ENCODE measurements around the gene CDYL.
"Not testable (repeated sequence)": the region's sequence is repeated elsewhere in the genome, so short reads cannot be mapped to it uniquely, and the experiment has no call there.

The CDYL gene

DNA sequence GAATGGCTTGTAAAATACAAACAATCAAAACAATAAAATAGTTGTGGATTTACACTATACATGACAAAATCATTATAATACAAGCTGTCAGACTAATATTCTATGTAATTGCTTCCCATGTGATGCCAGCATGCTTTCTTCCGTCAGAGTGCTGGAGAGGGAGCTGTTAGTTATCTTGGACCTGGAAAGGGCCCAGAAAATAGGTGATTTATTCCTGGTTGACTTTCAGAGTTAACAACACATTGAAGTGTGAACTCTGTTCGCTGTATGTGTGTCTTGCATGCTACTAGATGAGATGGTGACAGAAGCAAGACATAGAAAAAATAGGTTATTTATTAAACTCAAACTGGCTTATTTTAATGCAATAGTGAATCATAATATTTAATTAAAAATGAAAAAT lies 70.2 kb downstream of the CDYL start:
- no peak for DNase-seq (ENCODE audit: low read depth)

DNA sequence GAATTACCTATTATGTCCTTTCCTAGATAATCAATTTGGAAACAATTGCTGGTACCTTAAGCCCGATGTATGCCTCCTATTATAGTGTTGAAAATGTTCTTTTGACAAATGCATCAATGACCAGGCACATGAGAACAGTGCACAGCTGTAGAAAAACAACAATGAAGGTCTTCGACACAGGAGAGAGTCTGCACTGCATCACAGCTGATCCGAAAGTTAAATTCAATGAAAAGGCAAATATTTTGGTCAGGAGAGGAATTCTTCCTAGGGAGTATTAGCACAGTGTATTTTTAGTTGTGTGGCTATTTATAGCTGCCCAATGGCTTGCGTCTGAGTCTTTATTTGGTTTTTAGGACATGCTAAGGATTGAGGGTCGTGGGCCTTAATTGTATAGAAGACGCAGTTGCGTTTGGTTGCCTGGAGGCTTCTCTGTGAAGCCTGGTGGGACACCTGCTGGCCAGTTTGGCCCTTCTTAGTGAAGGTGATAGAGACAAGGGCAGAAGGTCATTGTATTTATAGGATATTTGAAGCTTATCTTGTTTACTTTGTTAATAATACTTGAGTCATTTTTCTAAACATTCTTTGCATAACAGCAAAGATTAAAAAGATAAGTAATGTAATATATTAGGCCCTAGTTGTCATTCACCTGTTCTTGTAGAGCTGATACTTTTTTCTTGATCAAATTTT lies 72.3 kb downstream of the CDYL start:
- DNase-seq (ENCODE audit: low read depth), result no peak

DNA sequence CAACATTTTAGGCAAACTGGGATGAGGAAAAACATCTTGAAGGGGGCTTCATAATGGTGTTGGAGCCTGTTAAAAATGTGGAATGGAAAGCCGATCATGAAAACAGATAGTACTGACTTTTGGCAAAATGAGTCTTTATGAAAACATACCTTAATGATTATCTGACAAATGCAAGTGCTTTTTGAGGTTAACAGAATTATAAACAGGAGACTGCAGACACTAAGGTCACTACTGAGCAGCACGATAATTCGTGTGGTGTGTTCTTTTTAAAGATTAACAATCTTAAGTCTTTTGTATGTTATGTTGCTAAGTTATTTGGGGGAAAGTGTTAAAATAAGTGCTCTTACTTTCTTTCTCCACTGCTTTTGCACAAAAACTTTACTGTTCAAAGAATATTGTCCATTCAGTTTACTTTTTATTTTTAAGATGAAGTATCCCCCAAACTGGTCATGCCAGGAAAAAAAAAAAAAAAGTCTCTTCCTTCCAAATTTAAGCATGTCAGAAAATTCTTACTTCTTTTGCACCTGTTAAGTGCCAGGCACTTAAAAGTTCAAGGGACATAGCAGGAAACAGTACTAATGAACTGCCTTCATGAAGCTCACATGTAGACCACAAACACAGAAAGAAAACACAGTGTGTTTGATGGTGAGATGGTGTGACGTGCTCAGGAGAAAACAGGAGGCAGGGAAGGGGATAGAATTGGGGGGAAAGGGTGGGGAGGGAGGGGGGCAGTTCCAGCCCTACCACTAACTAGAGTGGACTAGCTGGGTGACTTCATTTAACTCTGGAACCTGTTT lies 73.2 kb downstream of the CDYL start:
- no peak for DNase-seq (ENCODE audit: low read depth)

DNA sequence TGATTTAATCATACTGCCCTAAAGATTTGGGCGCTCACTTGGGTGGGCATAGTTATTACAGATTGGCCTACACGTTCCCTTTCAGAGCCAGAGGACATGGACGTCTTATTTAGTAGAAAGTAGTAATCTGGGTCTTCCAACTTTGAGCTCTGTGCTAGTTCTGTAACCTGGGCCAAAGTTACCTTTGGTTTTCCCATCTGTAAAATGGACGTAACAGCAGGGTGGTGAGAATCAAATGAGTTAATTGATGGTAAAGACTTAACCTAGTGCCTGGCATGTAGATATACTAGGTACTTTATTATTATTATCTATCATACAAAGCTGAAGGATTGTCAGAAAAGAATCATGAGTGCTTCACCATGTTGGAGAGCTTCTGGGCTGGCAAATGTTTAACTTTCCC lies 74.8 kb downstream of the CDYL start:
- DNase-seq (ENCODE audit: low read depth), result no peak

DNA sequence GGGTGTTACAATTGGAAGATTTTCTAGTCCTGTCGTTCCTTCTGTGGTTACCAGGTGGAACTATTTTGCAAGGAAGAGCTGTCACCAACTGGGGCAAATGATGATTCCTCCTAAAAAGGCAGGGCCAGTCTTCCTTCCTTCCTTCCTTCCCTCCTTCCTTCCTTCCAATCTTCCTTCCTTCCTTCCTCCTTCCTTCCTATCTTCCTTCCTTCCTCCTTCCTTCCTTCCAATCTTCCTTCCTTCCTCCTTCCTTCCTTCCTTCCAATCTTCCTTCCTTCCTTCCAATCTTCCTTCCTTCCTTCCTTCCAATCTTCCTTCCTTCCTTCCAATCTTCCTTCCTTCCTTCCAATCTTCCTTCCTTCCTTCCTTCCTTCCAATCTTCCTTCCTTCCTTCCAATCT lies 76.0 kb downstream of the CDYL start:
- not testable (repeated sequence) for DNase-seq (ENCODE audit: low read depth)

DNA sequence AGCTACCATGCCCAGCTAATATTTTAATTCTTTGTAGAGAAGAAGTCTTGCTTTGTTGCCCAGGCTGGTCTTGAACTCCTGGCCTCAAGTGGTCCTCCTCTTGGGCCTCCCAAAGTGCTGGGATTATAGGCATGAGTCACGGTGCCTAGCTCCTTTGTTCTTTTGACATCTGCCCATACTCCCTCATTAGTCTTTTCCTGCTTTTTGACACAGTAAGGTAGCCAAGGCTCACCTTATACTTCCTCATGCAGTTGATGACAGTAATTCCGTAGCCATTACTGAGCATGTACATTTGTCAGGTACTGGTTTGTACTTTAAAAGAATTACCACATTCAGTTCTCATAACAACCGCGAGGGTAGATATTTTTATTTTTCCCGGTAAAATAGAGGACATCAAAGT lies 76.7 kb downstream of the CDYL start:
- no peak for DNase-seq (ENCODE audit: low read depth)

DNA sequence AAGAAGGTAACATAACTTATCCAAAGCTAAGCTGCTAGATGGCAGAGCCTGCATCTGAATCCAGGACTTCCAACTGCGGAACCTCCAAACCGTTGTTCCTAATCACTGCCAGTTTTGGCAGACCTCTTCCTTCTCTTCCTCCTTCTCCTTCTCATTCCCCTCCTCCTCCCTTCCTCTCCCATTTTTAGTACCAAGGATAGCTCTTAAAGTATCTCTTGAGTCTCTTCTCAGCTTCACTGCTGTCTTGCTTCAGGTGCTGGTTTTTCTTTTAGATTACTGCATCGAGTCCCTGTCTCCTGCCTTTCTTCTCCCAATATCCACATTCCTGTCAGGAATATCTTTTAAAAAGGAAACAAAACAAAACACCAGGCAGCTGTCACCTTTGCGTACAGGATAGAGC lies 77.1 kb downstream of the CDYL start:
- no peak for DNase-seq (ENCODE audit: low read depth)

DNA sequence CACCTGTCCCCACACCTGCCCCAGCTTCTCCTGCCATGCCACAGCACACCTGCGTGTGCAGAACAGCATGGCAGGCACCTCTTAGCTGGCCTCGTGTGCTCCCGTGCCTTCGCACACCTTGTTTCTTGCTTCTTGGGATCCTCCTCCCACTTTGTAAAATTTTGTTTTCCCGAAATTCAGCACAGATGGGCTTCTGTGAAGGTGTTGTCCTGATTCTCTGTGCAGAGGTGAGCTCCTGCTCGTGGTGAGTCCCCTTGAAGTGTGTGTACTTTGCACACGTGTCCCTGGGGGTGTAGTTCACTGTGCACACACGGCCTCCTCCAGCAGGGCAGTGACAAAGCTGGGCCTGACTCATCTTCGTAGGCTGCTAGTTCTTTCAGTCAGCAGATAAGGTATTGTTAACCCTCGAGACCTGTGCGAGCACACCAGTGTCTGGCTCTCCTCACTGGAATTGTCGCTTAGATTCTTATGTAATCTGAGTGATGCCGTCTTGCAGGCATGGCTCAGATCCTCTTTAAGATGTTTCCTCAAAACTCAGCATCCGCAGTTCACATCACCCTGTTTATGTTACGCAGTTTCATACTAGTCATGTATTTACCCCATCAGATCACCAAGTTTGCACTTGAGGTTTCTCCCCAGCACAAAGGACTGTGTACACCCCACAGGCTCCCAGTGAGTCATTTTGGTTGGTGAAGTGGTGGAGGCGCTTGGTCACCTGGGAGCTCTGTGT lies 77.7 kb downstream of the CDYL start:
- DNase-seq (ENCODE audit: low read depth), result no peak

DNA sequence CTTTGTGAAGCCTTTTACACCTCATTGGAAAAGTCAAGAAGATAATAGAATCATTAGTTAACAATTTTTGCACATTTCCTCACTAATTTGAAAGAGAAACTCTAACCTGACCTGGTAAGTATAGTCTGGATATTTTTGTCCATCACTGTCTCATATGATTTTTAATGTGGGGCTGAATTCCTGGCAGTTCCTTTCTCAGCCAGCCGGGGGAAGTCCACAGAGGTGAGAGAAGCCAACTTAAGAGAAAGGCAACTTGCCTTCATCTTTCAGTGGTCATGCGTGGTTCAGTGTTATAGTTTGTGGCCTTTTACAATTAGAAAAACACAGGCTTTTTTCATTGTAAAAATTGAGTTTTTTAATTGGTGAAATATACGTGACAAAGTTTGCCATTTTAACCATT lies 80.6 kb downstream of the CDYL start:
- no peak for DNase-seq (ENCODE audit: low read depth)

DNA sequence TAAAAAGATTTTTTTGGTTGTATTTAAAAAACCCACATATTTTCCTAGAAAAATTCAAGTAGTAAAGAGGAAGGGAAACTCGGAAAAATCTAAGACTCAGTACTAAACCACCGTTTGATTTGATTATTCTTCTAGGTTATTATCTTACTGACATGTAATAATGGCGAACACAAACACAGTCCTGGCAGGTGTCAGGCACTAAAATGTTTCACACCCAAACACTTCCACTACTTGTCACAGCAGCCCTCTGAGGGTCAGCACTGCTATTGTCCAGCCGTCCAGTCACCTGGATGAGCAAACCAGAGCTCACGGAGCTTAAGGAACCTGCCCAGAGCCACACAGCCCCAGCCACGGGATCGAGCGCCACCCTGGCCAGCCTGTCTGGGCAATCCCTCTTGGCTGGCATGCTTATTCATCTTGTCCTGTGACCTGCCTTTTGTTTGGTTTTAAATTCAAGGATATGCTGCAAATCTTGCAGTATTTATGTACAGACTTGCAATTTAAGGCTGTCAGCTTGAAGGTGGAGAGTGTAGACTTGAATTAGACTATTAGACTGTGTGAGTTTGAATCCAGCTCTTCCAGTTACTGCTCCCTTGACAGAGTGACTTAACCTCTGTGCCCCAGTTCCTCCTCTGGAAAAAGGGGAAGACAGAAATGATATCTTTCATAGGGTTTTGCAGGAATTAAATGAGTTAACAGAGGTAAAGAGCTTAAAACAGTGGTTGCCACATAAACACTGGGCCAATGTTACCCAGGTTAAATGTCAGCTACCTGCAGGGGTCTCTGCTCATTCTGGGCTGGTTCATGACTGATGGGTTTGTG lies 82.2 kb downstream of the CDYL start:
- DNase-seq (ENCODE audit: low read depth), result no peak

DNA sequence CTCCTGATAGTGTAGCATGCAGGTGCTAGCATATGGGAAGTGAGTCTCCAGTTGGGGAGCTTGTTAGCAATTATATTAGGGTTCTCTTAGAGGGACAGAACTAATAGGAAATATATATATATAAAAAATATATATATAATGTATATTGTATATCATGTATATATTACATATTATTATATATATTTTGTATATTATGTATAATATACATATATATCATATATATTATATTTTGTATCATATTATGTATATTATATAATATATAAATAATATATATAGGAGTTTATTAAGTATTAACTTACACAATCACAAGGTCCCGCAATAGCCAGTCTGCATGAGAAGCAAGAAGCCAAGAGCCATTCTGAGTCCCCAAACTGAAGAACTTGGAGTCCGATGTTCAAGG lies 84.2 kb downstream of the CDYL start:
- no peak for DNase-seq (ENCODE audit: low read depth)

DNA sequence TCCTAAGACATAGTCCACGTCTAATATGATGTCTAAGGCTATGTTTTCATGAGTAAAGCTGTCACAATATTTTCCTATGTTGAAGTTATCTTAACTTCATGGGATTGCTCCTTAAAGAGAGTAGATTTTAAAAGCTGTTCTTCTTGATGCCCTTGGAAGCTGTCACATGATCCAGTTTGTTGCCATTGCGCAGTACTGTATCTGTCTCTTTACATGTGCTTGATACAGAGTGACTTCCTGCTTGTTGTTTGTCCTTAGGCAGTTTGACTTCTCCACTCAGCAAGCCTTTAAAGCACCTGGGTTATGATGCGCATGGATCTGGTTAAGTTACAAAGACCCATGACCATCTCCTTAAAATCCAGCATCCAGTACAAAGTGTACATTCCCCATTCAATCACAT lies 85.4 kb downstream of the CDYL start:
- DNase-seq (ENCODE audit: low read depth), result no peak

DNA sequence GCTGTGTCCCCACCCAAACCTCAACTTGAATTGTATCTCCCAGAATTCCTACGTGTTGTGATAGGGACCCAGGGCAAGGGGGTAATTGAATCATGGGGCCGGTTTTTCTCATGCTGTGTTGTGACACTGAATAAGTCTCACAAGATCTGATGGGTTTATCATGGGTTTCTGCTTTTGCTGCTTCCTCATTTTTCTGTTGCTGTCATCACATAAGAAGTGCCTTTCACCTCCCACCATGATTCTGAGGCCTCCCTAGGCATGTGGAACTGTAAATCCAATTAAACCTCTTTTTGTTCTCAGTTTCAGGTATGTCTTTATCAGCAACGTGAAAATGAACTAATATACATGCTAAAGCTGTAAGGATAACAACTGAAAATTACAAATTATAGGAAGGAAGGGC lies 88.3 kb downstream of the CDYL start:
- DNase-seq (ENCODE audit: low read depth), result no peak

DNA sequence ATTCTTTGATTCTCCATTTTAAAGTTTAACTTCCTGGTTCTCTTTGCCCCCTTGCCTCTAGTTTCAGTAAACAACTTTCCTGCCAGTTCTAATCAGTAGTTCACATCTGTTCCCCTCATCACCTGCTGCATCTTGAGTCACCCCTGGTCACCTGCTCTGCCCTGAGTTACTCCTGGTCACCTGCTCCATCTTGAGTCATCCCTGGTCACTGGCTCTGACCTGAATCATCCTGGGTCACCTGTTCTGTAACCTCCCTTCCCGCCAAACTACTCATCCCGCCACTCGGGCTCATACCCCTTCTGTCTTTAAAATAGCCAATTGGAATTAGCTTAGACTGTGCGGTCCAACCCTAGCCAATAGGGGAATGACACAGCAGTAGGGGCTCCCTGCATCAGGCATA lies 88.8 kb downstream of the CDYL start:
- not testable (repeated sequence) for DNase-seq (ENCODE audit: low read depth)

DNA sequence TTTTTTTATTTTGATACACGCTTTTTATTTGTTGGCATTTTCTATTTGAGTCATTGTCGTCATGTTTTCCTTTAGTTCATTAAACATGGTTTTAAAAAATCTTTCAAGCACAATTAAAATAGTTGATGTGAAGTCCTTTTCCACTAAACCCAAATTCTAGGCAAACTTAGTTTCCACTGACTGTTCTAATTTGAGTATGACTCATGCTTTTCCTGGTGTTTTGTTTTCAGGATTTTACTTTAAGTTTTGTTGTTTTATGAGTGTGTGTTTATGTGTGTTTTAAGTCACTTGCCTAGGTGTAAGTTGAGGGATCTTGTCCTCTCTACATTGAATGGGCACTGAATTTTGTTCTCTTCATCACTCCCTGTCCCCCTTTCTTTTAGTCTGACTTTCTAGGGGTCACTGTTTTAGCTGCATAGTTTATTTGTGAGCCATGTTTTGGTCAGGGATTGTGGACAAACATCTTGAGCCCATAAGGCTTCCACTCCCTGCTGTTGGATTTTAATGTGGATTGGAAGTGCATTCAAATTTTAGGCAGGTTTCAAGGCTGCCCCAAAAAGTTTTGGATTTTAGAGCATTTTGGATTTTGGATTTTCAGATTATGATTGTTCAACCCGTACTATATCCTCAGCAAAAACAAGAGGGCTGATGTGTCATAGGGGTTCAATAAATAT lies 94.8 kb downstream of the CDYL start:
- DNase-seq (ENCODE audit: low read depth), result no peak

DNA sequence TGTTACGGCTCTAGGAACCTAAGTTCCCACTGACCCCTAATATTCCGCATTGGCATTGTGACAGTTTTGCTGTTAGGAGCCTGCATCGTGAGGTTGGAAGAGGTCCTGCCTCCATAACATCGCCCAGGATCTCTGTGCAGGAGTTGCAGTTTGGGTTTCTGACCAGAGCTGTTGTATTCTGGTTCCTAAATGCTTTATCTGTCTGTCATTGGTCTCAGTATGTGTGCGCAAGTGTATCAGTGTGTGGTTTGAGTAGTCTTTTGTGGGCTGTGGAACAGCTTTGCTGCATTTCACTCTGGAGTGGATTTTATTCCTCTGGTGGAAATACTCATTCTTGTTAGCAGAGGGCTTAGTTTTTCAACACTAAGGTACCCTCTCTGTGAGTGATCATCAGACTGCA lies 95.6 kb downstream of the CDYL start:
- DNase-seq (ENCODE audit: low read depth), result no peak

DNA sequence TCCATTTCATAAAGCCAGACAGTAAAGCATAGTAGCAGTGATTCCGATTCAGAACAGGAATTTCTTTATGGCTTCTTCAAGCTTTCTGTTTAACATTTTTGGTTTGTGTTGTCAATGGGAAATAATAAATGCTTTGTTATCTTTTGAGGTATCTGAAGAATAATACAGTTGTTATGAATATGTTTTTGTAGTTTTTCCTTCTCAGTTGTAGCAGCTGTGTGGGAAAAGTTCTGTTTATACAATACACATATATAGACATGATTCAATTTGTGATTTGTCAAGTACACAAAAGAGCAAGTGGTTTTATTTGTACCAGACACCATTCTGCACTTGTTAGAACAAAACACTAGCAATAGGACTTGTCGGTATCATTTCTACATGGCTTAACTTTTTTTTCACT lies 96.6 kb downstream of the CDYL start:
- no peak for DNase-seq (ENCODE audit: low read depth)

DNA sequence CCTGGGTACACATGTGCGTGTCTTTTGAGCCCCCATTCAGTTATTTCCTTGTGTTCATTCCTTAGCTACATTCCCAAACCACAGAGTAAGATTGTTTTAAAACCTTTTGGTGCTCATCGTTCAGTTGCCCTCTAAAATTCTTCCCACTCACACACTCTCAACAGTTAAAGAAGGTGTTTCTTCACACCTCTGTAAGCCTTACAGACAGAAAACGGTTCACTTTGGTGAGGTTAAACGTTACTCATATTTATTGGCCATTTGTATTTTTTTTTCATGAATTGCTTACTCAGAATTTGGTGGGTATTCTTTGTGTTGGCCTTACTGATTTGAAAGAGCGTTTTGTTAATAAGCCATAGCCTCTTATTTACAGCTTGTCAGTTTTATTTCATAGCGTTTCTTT lies 97.7 kb downstream of the CDYL start:
- no peak for DNase-seq (ENCODE audit: low read depth)

DNA sequence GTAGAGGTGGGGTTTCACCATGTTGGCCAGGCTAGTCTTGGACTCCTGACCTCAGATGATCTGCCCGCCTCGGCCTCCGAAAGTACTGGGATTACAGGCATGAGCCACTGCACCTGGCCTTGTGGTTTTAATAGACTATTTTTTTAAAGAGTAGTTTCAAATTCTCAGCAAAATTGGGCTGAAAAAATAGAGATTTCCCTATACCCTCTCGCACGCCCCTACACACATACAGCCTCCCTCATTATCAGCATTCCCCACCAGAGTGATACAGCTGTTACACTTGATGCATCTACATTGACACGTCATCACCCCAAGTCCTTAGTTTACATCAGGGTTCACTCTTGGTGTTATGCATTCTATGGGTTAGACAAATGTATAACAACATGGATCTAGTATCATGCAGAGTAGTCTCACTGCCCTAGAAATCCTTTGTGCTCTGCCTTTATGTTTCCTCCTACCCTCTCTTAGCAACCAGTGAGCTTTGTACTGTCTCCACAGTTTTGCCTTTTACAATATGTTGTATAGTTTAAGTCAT lies 103.6 kb downstream of the CDYL start:
- no peak for DNase-seq (ENCODE audit: low read depth)

DNA sequence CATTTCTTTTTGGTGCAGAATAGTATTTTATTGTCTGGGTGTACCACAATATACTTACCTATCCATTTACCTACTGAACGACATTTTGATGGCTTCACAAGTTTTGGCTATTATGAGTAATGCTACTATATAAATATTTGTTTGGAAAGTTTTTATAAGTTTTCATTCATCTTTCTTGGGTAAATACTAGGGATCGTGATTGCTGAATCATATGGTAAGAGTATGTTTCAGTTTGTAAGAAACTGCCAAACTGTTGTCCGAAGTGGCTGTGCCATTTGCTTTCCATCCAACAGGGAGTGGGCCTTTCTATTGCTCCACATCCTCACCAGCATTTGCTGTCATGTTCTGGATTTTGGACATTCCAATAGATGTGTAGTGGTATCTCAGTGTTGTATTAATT lies 104.2 kb downstream of the CDYL start:
- no peak for DNase-seq (ENCODE audit: low read depth)

DNA sequence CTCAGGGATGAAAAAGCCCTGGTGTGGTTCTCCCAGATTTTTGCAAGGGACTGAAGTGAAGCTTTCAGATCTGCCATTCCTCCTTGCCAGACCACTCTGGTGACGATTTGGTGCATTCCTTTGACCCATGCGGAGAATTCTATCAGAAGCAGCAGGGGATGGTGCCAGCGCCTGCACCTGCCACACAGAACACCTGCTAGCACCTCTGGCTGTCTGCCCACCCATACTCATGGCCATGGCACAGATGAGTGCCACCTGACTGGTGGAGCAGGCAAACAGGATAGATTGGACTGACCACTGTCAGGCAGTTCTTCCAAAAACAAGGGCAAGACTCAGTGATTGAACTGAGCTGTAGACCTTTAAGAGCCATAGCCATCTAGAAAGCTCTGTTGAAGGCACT lies 107.1 kb downstream of the CDYL start:
- DNase-seq (ENCODE audit: low read depth), result no peak
